Measurements from ENCODE around the gene PRAMEF20. TPM values are rescaled to one million over a fixed set of nuclear protein-coding genes. Genes with fewer than 3 reads are reported as not detected.
"Not testable (repeated sequence)": the region's sequence is repeated elsewhere in the genome, so short reads cannot be mapped to it uniquely, and the experiment has no call there.

Gene PRAMEF20
- polyA plus RNA-seq (2012; ENCODE audit: missing spikeins), result not detected

- not testable (repeated sequence) for FAIRE-seq; DNase-seq (ENCODE audit: insufficient read length)
Observed at GRCh38 chr1:13410150-13410549, at the start of gene PRAMEF20. PRAMEF20 (plus strand) TSS chr1:13410450; CDS start chr1:13416355, 5,905 bp downstream.

- DNase-seq (ENCODE audit: insufficient read length); FAIRE-seq: not testable (repeated sequence)
Observed at GRCh38 chr1:13362364-13362763, 47.9 kb upstream of the PRAMEF20 start.

GRCh38 chr1:13364928-13365327 lies 45.3 kb upstream of the PRAMEF20 start:
- DNase-seq (ENCODE audit: insufficient read length); FAIRE-seq: not testable (repeated sequence)

- not testable (repeated sequence) for FAIRE-seq
Observed at GRCh38 chr1:13366536-13366935, 43.7 kb upstream of the PRAMEF20 start.

DNA sequence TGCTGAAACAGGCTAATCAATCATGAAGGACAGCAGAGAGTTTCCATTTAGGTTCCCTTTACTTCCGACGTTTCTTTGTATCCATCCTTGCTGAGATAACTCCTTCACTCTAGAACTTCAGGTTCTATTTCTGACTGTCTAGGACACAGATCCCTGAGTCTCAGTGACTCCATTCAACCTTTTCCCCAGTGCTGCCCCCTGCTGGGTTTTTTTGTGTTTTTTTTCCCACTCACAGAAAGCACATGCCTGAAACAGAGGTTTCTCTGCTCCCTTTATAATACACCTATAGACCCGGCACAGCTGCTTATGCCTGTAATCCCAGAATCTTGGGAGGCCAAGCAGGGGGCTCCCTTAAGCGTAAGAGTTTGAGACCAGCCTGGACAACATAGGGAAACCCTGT lies 41.7 kb upstream of the PRAMEF20 start:
- DNase-seq (ENCODE audit: insufficient read length); FAIRE-seq: not testable (repeated sequence)

More at GRCh38 chr1:13366536-13366935, 43.7 kb upstream of the PRAMEF20 start:
- DNase-seq (ENCODE audit: insufficient read length), result not testable (repeated sequence)

- DNase-seq (ENCODE audit: insufficient read length); FAIRE-seq: not testable (repeated sequence)
Observed at GRCh38 chr1:13378983-13379382, 31.3 kb upstream of the PRAMEF20 start.

- FAIRE-seq, result not testable (repeated sequence)
Observed at GRCh38 chr1:13380380-13380779, 29.9 kb upstream of the PRAMEF20 start.

DNA sequence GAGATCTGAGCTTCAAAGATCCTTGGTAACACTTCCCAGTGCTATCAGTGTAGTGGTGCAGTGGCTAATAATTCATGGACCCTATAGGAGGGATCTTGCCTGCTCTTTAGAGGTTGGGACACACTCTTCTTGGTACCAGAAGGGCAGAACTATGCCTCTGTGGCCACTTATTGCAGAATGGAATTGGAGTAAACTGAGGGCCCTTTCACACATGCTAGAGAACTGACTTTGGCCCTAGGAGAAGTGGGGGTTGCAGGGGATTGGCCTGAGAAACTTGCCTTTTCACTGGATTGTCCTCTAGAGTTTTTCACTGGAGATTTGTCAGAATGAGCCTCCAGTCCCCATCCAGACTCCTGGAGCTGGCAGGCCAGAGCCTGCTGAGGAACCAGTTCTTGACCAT lies 20.9 kb upstream of the PRAMEF20 start, which contains the start of gene PRAMEF17:
Gene PRAMEF17 (plus strand): TSS at position 301 of the 400 bp plus-strand sequence. CDS start 26 bp downstream, at position 327.
- not testable (repeated sequence) for FAIRE-seq; DNase-seq (ENCODE audit: insufficient read length)

More at GRCh38 chr1:13380380-13380779, 29.9 kb upstream of the PRAMEF20 start:
- not testable (repeated sequence) for DNase-seq (ENCODE audit: insufficient read length)

GRCh38 chr1:13393004-13393403 lies 17.2 kb upstream of the PRAMEF20 start:
- not testable (repeated sequence) for FAIRE-seq; DNase-seq (ENCODE audit: insufficient read length)

- not testable (repeated sequence) for DNase-seq (ENCODE audit: insufficient read length); FAIRE-seq
Observed at GRCh38 chr1:13394761-13395160, 15.5 kb upstream of the PRAMEF20 start.

- FAIRE-seq; DNase-seq (ENCODE audit: insufficient read length): not testable (repeated sequence)
Observed at GRCh38 chr1:13395311-13395710, 14.9 kb upstream of the PRAMEF20 start.

GRCh38 chr1:13407811-13408210 lies 2.4 kb upstream of the PRAMEF20 start:
- DNase-seq (ENCODE audit: insufficient read length), result no peak
- TF ChIP-seq POLR2AphosphoS5 (IDR thresholded peaks at IDR 0.05; ENCODE audit: low read depth, low read length), result no peak
- TF ChIP-seq POLR2A (IDR thresholded peaks at IDR 0.05; ENCODE audit: low read depth, low read length), result no peak
- TF ChIP-seq TAF1 (IDR thresholded peaks at IDR 0.05; ENCODE audit: borderline replicate concordance, low read depth, low read length), result no peak
- FAIRE-seq, result no peak

DNA sequence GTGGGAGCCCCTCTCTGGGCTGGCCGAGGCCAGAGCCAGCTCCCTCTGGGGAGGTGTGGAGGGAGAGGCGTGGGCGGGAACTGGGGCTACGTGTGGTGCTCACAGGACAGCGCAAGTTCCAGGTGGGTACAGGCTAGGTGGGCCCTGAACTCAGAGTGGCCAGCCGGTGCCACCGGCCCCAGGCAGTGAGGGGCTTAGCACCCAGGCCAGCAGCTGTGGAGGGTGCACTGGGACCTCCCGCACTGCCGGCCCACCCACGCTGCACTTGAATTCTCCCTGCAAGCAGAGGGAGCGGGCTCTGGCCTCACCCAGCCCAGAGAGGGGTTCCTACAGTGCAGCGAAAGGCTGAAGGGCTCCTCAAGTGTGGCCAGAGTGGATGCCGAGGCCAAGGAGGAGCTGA lies 20.2 kb downstream of the PRAMEF20 start:
- FAIRE-seq, result no peak
- TF ChIP-seq POLR2A (IDR thresholded peaks at IDR 0.05; ENCODE audit: low read depth, low read length) (no peak), TAF1 (IDR thresholded peaks at IDR 0.05; ENCODE audit: borderline replicate concordance, low read depth, low read length) (no peak), POLR2AphosphoS5 (IDR thresholded peaks at IDR 0.05; ENCODE audit: low read depth, low read length) (no peak)
- no peak for DNase-seq (ENCODE audit: insufficient read length)

- FAIRE-seq (no peak), DNase-seq (ENCODE audit: insufficient read length) (no peak)
- no peak for TF ChIP-seq TAF1 (IDR thresholded peaks at IDR 0.05; ENCODE audit: borderline replicate concordance, low read depth, low read length)
Observed at GRCh38 chr1:13432251-13432650, 22.0 kb downstream of the PRAMEF20 start.

DNA sequence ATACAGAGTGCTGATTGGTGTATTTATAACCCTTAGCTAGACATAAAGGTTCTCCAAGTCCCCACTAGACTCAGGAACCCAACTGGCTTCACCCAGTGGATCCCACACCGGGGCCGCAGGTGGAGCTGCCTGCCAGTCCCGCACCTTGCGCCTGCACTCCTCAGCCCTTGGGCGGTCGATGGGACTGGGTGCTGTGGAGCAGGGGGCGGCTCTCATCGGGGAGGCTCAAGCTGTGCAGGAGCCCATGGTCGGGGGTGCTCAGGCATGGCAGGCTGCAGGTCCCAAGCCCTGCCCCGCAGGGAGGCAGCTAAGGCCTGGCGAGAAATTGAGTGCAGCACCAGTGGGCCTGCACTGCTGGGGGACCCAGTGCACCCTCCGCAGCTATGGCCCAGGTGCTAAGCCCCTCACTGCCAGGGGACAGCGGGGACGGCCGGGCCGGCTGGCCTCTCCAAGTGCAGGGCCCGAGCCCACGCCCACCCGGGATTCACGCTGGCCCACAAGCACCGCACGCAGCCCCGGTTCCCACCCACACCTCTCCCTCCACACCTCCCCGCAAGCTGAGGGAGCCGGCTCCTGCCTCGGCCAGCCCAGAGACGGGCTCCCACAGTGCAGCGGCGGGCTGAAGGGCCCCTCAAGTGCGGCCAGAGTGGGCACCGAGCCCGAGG lies 23.6 kb downstream of the PRAMEF20 start:
- FAIRE-seq; DNase-seq (ENCODE audit: insufficient read length): not testable (repeated sequence)

Data from GM12892 (cell line).